GM06990 (cell line): ENCODE data around the gene CPED1.

Experiments used
- DNase-seq: peaks from one replicate; pipeline ENCODE4 v3.0.0-alpha.2; 2011; ENCODE audit not compliant: insufficient read length; ENCODE audit errors: extremely low read depth
- H3K27me3 ChIP-seq: replicated peaks from 2 replicates; pipeline ENCODE4 v1.6.0; 2011; ENCODE audit warnings: low read length; ENCODE audit not compliant: control insufficient read depth, insufficient read depth
- H3K36me3 ChIP-seq: 2 replicates; pipeline ENCODE4 v1.5.1; 2011; ENCODE audit warnings: low read length; ENCODE audit not compliant: control insufficient read depth, insufficient read depth
- H3K4me3 ChIP-seq: replicated peaks from 2 replicates; pipeline ENCODE4 v1.5.1; 2011; ENCODE audit warnings: low read depth, mild to moderate bottlenecking, control low read depth, low read length
- CTCF ChIP-seq: IDR thresholded peaks from 2 replicates; pipeline ENCODE4 v1.5.1; 2011; ENCODE audit warnings: low read length, control low read depth, mild to moderate bottlenecking, inconsistent platforms; ENCODE audit not compliant: insufficient read depth, poor library complexity, severe bottlenecking

Gene CPED1

DNA sequence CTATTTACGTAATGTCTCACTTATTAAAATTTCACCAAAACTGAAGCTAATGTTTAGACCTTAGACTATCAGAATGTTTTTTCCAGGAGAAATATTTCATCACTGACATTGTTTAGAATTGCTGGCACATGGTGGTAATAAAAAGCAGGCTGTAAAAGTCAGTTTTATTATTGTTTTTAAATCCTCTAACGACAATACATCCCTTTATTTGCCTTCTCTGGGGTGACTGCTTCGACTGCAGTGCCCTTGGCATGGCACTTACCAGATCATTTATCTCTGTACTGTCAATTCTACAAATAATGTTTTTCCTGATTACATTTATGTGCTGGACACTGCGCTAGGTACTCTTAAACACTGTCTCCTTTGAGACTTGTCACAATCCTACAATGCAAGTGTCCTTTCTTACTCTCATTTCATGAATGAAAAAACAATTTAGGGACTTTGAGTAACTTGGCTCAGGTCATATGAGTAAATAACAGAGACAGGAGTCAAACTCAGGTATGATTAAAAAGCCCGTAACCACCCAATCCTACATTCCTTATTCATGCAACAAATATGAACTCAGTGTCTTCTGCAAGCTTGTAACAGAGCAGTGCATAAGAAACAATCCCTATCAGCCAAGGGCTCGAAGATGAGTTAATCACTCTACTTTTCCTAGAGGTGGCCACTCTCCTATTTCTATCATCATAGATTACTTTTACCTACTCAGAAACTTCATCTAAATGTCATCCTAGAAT, 43.5 kb upstream of the CPED1 start:
- no peak overlapping the region for H3K4me3 ChIP-seq
- TF ChIP-seq CTCF: no peak
- H3K27me3 ChIP-seq: no peaks in the 10 kb centered on the region
- no peak for DNase-seq
- no peaks in the 10 kb centered on the region for H3K36me3 ChIP-seq

GRCh38 chr7:120947980-120948379, 40.5 kb upstream of the CPED1 start:
- H3K27me3 ChIP-seq: no peaks in the 10 kb centered on the region
- TF ChIP-seq CTCF: no peak
- no peaks in the 10 kb centered on the region for H3K36me3 ChIP-seq
- no peak for DNase-seq
- no peak overlapping the region for H3K4me3 ChIP-seq

- TF ChIP-seq CTCF: no peak
- Histone ChIP-seq H3K36me3 (no peaks in the 10 kb centered on the region; the same call in 1 of the 2 replicates), H3K27me3 (no peaks in the 10 kb centered on the region), H3K4me3 (peak overlapping the region; percentile 76)
- DNase-seq: no peak
Observed at GRCh38 chr7:120949393-120949911, 39.1 kb upstream of the CPED1 start.

DNA sequence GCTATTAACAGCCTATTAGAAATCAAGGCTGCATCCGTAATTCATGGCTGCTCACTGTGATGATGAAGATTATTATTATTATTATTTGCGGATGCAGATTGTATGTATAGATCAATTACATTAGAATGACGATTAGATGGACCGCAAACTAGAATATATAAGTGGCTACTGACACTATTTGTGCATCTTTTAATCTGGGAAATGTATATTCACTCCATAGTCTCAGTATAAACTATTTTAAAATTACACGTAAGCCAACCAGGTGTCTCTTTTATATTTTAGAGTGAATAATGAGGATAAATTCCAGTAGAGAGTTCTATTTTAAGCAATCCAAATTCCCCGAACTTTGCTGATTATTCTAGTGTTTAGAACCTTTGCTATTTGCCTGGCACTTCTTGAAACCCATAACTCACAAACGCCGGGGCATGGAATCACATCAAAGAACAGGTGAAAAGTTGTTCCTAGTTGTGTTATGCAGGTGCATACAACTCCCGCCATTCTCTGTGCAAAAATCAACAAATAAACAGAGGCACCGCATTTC, 38.4 kb upstream of the CPED1 start:
- no peak for DNase-seq
- H3K36me3 ChIP-seq: no peaks in the 10 kb centered on the region; the same call in 1 of the 2 replicates

DNA sequence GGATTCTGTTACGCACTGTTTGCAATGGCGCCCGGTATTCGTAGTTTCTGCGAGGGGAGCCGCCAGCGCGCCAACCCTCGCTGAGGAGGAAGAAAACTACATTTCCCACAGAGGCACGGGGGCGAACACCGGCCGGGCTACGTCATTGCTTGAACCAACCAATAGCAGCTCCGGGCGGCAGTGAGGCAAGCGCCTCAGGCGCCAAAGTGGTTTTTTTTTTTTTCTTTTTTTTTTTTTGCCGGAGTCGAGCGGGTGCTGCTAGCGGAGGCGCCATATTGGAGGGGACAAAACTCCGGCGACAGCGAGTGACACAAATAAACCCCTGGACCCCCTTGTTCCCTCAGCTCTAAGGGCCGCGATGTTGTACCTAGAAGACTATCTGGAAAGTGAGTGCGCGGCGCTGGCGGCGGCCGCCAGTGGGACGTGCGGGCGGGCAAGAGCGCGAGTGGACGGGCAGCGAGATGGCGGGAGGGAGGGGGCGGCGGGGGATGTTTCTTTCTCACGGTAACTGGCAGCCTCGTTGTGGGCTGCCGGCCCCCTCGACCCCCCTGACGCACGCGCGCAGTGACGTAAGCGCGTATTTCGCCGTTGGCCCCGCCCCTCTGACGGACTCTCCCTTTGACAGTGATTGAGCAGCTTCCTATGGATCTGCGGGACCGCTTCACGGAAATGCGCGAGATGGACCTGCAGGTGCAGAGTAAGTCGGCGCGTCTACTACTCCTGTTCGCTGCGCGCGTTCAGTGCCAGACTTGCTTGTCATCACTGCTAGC, 37.8 kb upstream of the CPED1 start, which contains the start of gene ING3:
Gene ING3, plus strand, starts transcription at position 239 of the 770 bp plus-strand sequence. Its CDS starts 120 bp downstream, at position 359.
- H3K4me3 ChIP-seq: peak within 1 kb of the TSS; percentile 93
- peak; percentile 98 for DNase-seq
- H3K36me3 ChIP-seq: no peaks in the 10 kb centered on the region; the same call in 1 of the 2 replicates
- H3K27me3 ChIP-seq: no peaks in the 10 kb centered on the region
- no peak for TF ChIP-seq CTCF

More for the DNA sequence above, 38.4 kb upstream of the CPED1 start:
- Histone ChIP-seq H3K4me3 (peak overlapping the region; percentile 76), H3K27me3 (no peaks in the 10 kb centered on the region)
- no peak for TF ChIP-seq CTCF
